PFSK-1 (cell line): ENCODE results near the gene STRIP2.

Experiments
- FOXP2 ChIP-seq: optimal IDR thresholded peaks from 2 replicates; pipeline ENCODE3; 2011; ENCODE audit warnings: borderline replicate concordance, control low read depth, inconsistent platforms; ENCODE audit not compliant: insufficient read depth; ENCODE audit errors: extremely low read length, extremely low read depth
- POLR2AphosphoS5 ChIP-seq: IDR thresholded peaks from 2 replicates; pipeline ENCODE4 v1.6.1; 2012; ENCODE audit warnings: low read depth, mild to moderate bottlenecking, control low read depth, low read length, moderate library complexity
- REST ChIP-seq, 2 experiments: IDR thresholded peaks; 2 replicates each; pipeline versions ENCODE4 v1.6.1 to v1.8.0; 2011 to 2012; ENCODE audit warnings: low read depth in 2 of 2, low read length in 2 of 2, control low read depth in 1 of 2, inconsistent platforms in 1 of 2, mild to moderate bottlenecking in 1 of 2, moderate library complexity in 1 of 2; ENCODE audit not compliant: insufficient read depth in 1 of 2
- SIN3A ChIP-seq: IDR thresholded peaks from 2 replicates; pipeline ENCODE4 v1.6.1; 2012; ENCODE audit warnings: mild to moderate bottlenecking, low read length, moderate library complexity, borderline replicate concordance; ENCODE audit not compliant: insufficient read depth
- TAF1 ChIP-seq: IDR thresholded peaks from 2 replicates; pipeline ENCODE4 v1.6.1; 2012; ENCODE audit warnings: low read length, control low read depth, borderline replicate concordance; ENCODE audit not compliant: insufficient read depth

STRIP2 gene

GRCh38 chr7:129535896-129536295 lies 101.7 kb downstream of the STRIP2 start:
- TF ChIP-seq SIN3A (no peak), FOXP2 (no peak), TAF1 (no peak), POLR2AphosphoS5 (no peak)

GRCh38 chr7:129536323-129536722 lies 102.1 kb downstream of the STRIP2 start:
- TF ChIP-seq REST (IDR thresholded peaks at IDR 0.05; ENCODE audit: insufficient read depth in 1 of 2, low read depth in 2 of 2, low read length in 2 of 2) (no peak), SIN3A (no peak), FOXP2 (no peak), POLR2AphosphoS5 (no peak), TAF1 (no peak)
